OCI-M1 (cell line): ENCODE data around the gene POU2AF1.
A peak's percentile ranks its signal among the peaks of the same experiment; 100 is the strongest.

Experiments used
- DNase-seq: peaks from one replicate; lab custom pipeline; 2025; lab: John Stamatoyannopoulos, UW

POU2AF1 gene

GRCh38 chr11:111378861-111379601, at the start of gene POU2AF1:
TSS of gene POU2AF1 (minus strand) at chr11:111379275. CDS start at chr11:111379177, 98 bp downstream.
- DNase-seq, result no peak

- DNase-seq, result no peak
These were observed 49.2 kb upstream of the POU2AF1 start for GRCh38 chr11:111428113-111428876.

- peak; percentile 21 for DNase-seq
These were observed 48.4 kb upstream of the POU2AF1 start for GRCh38 chr11:111427471-111427912.

GRCh38 chr11:111426617-111427016, 47.5 kb upstream of the POU2AF1 start:
- no peak for DNase-seq

- no peak for DNase-seq
These were observed 44.2 kb upstream of the POU2AF1 start for GRCh38 chr11:111423250-111423615.

GRCh38 chr11:111422494-111423249, 43.6 kb upstream of the POU2AF1 start:
- peak; percentile 61 for DNase-seq

GRCh38 chr11:111421251-111421650, 42.2 kb upstream of the POU2AF1 start:
- DNase-seq, result no peak

- no peak for DNase-seq
These were observed 40.7 kb upstream of the POU2AF1 start for GRCh38 chr11:111419641-111420327.

GRCh38 chr11:111419181-111419580, 40.1 kb upstream of the POU2AF1 start:
- DNase-seq, result no peak

GRCh38 chr11:111418436-111418787, 39.3 kb upstream of the POU2AF1 start:
- no peak for DNase-seq

GRCh38 chr11:111417766-111418435, 38.8 kb upstream of the POU2AF1 start:
- no peak for DNase-seq

GRCh38 chr11:111417011-111417765, 38.1 kb upstream of the POU2AF1 start:
- DNase-seq, result no peak

- no peak for DNase-seq
These were observed 37.3 kb upstream of the POU2AF1 start for GRCh38 chr11:111416231-111416960.

- DNase-seq, result no peak
These were observed 35.9 kb upstream of the POU2AF1 start for GRCh38 chr11:111414936-111415335.

- peak; percentile 17 for DNase-seq
These were observed 35.3 kb upstream of the POU2AF1 start for GRCh38 chr11:111414267-111414931.

GRCh38 chr11:111413849-111414248, 34.8 kb upstream of the POU2AF1 start:
- no peak for DNase-seq

- DNase-seq, result no peak
These were observed 33.2 kb upstream of the POU2AF1 start for GRCh38 chr11:111412293-111412692.

GRCh38 chr11:111411456-111411855, 32.4 kb upstream of the POU2AF1 start:
- DNase-seq, result no peak

GRCh38 chr11:111410951-111411350, 31.9 kb upstream of the POU2AF1 start:
- DNase-seq, result no peak
